ENCODE results near the gene UBE2M. TPM values are rescaled to one million over a fixed set of nuclear protein-coding genes. Genes with fewer than 3 reads are reported as not detected.
"Not testable (repeated sequence)": the region's sequence is repeated elsewhere in the genome, so short reads cannot be mapped to it uniquely, and the experiment has no call there.

The UBE2M gene
- total RNA-seq, result 54.4 TPM

GRCh38 chr19:58558066-58558622, at the start of gene UBE2M:
Gene UBE2M (minus strand): TSS chr19:58558611. CDS start chr19:58558381, 230 bp downstream.
- peak; percentile 29 to 61 (median 46) for DNase-seq (ENCODE audit: low read depth in 2 of 3, low spot score in 2 of 3)

- not testable (repeated sequence) for DNase-seq (ENCODE audit: low read depth in 2 of 3, low spot score in 2 of 3)
These were observed 48.8 kb upstream of the UBE2M start for GRCh38 chr19:58607213-58607612.

- not testable (repeated sequence) for DNase-seq (ENCODE audit: low read depth in 2 of 3, low spot score in 2 of 3)
These were observed 48.0 kb upstream of the UBE2M start for GRCh38 chr19:58606251-58606896.

GRCh38 chr19:58586133-58586765, 27.8 kb upstream of the UBE2M start:
- no peak for DNase-seq (ENCODE audit: low read depth in 2 of 3, low spot score in 2 of 3)

GRCh38 chr19:58585442-58586132, 27.2 kb upstream of the UBE2M start:
- no peak for DNase-seq (ENCODE audit: low read depth in 2 of 3, low spot score in 2 of 3)

DNA sequence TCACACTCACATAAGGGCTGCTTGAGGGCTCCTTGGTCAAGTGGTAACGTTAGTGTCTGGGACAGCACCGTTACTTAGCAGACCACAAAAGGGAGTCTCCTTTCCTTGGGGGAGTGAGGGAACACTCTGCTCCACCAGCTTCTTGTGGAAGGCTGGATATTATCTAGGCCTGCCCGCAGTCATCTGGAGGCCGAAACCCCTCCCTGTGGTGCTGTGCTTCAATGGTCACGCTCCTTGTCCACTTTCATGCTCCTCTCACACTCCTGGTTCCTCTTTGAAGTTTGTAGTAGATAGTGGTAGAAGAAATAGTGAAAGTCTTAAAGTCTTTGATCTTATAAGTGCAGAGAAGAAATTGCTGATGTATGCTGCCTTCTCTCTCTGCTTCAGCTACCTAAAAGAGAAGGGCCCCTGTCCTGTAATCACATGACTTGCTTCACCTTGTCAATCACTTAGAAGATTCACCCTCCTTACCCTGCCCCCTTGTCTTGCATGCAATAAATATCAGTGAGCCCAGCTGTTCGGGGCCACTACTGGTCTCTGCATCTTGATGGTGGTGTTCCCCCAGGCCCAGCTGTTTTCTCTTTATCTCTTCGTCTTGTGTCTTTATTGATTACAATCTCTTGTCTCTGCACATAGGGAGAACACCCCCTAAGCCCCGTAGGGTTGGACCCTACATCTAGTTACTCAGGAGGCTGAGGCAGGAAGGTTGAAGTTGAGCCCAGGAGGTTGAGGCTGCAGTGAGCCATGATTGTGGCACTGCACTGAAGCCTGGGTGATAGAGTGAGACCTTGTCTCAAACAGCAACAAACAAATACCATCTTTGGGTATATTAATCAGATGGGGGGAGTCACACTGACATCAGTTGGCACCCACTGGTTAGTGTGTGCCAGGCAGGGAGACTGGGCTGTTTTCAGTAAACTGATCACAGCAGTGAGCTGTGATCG, 26.4 kb upstream of the UBE2M start:
- no peak for DNase-seq (ENCODE audit: low read depth in 2 of 3, low spot score in 2 of 3)

- no peak for DNase-seq (ENCODE audit: low read depth in 2 of 3, low spot score in 2 of 3)
These were observed 24.6 kb upstream of the UBE2M start for GRCh38 chr19:58582985-58583384.

DNA sequence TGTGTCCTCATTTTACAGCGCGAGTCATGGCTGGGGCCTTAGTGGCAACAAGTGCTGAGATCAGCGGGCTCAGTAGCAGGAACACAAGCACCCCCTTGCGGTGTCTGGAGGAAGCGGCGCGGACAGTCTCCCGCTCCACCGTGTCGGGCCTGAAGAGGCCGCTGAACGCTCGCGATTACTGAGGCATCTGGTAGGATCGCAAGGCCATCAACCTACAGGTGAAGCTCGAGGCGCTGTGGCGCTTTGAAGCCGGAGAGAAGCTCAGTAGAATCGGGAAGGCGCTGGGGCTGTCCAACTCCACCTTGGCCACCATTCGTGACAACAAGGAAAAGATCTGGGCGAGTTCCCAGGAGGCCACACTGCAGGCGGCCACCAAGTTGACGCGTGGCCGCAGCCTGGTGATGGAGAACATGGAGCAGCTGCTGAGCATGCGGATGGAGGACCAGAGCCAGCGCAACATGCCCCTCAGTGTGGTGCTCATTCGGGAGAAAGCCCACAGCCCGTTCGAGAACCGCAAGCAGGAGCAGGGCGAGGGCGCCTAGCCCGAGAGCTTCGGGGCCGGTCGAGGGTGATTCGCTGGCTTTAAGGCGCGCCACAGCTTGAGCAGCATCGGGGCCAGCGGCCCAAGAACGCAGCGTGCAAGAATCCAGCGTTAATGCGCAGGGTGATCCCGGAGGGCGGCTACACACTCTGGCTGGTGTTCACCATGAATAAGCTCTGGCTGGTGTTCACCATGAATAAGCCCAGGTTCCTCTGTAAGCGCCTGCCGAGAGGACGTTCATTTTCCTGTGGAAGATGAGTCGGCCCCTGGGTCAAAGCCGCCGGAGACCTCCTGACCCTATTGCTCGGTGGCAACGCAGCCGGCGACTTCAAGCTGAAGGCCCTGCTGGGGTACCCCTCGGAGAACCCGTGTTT, 23.1 kb upstream of the UBE2M start:
- DNase-seq (ENCODE audit: low read depth in 2 of 3, low spot score in 2 of 3), result peak; percentile 77 to 91 (median 85)

GRCh38 chr19:58579473-58580142, 21.2 kb upstream of the UBE2M start:
- DNase-seq (ENCODE audit: low read depth in 2 of 3, low spot score in 2 of 3), result no peak

DNA sequence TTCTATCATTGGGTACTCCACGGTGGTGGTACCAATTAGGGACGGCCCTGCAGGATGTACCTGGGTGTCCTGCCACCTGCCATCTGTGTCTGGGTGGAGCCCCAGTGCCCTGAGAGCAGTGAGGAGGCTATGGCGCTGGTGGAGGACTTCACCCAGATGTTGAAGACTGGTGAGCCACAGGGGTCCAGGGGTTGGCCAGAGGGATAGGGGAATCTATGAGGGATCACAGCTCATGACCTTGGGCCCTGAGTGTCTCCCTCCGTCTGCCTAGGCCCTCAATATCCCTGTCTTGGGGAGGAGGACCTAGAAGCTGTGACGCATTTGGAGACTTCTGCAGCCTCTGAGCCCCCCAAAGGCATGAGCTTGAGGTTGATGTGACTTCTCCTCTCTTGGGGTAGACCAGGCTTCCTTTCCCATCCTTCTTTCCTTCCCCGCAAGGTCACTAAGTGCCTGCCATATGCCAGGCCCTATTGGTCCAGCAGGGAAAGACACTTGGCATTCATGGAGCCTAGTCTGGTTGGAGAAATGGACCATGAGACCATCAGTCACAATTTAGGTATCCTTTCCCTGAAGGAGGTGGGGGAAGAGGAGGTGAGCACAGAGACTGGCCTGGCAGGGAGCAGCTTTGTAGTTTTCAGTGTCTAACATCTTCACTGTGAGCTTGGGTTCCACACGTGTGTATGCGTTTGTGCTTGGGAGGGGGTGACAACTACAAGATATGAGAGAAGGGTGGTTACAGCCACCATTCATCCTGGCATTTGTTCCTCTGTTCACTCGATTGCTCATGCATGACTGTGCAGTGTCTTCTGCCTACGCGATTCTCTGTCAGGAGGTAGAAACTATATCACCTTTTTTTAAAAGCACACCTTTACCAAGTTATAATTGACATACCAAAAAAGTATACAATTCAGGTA, 19.9 kb upstream of the UBE2M start:
- DNase-seq (ENCODE audit: low read depth in 2 of 3, low spot score in 2 of 3), result no peak

DNA sequence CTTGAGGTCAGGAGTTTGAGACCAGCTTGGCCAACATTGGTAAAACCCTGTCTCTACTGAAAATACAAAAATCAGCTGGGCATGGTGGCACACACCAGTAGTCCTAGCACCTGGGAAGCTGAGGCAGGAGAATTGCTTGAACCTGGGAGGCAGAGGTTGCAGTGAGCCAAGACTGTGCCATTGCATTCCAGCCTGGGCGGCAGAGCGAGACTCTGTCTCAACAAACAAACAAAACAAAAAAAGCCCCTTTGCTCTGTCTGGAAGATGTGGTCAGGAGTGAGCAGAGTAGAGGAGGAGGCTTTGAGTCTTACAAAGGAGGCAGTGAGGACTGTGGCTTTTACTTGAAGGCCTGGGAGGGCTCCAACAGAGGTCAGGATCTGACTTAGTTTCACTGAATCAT, 19.2 kb upstream of the UBE2M start:
- DNase-seq (ENCODE audit: low read depth in 2 of 3, low spot score in 2 of 3), result not testable (repeated sequence)

- peak; percentile 61 to 94 (median 91) for DNase-seq (ENCODE audit: low read depth in 2 of 3, low spot score in 2 of 3)
These were observed 17.0 kb upstream of the UBE2M start for GRCh38 chr19:58575183-58576041.

DNA sequence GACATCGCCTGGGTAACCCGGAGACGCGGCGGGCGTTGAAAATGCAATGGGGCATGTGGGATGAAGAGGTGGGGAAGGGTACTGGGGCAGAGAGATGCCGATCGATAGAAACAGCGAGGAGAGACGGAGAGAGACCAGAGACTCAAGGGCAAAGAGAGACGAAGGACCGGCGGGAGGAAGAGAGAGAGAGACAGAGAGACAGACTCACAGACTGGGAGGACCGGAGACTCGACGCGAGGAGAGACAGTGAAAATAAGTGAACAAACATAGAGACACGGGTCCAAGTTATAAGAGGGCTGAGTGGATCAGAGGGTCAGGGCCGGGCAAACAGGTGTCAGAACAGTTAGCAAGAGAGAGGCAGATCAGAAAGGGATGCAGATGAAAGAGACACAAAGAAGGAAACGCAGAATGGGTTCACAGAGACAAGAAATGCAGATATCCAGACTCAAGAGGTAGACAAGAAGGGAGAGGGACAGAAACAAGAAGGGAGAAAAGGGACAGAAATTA, 15.3 kb upstream of the UBE2M start:
- DNase-seq (ENCODE audit: low read depth in 2 of 3, low spot score in 2 of 3), result no peak

GRCh38 chr19:58572818-58573657, 14.6 kb upstream of the UBE2M start, which contains the start of gene MZF1:
Gene MZF1 (minus strand): TSS chr19:58573335. CDS start chr19:58571389, 1,946 bp downstream.
- peak; percentile 99 to 100 (median 100) for DNase-seq (ENCODE audit: low read depth in 2 of 3, low spot score in 2 of 3)

GRCh38 chr19:58572026-58572817, 13.8 kb upstream of the UBE2M start:
- no peak for DNase-seq (ENCODE audit: low read depth in 2 of 3, low spot score in 2 of 3)

All from hematopoietic multipotent progenitor cell (in vitro differentiated cells).